Mesothelial cell of epicardium (in vitro differentiated cells): ENCODE data around the gene ERC2. TPM values are rescaled to one million over a fixed set of nuclear protein-coding genes. Genes with fewer than 3 reads are reported as not detected.

ENCODE experiments used
- DNase-seq, 2 experiments: peaks; one replicate each; pipeline ENCODE4 v3.0.0; 2021; ENCODE audit warnings: low spot score in 2 of 2; ENCODE audit not compliant: unreplicated experiment in 2 of 2
- H3K27ac Mint-ChIP-seq: 2 replicates; pipeline ENCODE4 v1.8.0; 2021; ENCODE audit warnings: mixed read lengths
- H3K27me3 Mint-ChIP-seq: 2 replicates; pipeline ENCODE4 v1.8.0; 2021; ENCODE audit warnings: low read depth, mixed read lengths
- H3K36me3 Mint-ChIP-seq: 2 replicates; pipeline ENCODE4 v1.8.0; 2021; ENCODE audit warnings: mixed read lengths
- H3K4me1 Mint-ChIP-seq: 2 replicates; pipeline ENCODE4 v1.8.0; 2021; ENCODE audit warnings: mixed read lengths
- H3K4me3 Mint-ChIP-seq: 2 replicates; pipeline ENCODE4 v1.8.0; 2021; ENCODE audit warnings: mild to moderate bottlenecking, moderate library complexity, mixed read lengths
- H3K9me3 Mint-ChIP-seq: 2 replicates; pipeline ENCODE4 v1.8.0; 2021; ENCODE audit warnings: mixed read lengths
- CTCF ChIP-seq: fragments of 200-600 bp; sonication (generic); IDR thresholded peaks from one replicate; pipeline ENCODE4 v1.5.0; 2021; ENCODE audit warnings: antibody characterized with exemption; ENCODE audit not compliant: unreplicated experiment
- total RNA-seq: library from RNA; stranded (reverse); gene quantifications from 3 replicates; pipeline ENCODE4 v1.2.1, GENCODE V29; 2021

Gene ERC2
- total RNA-seq, 1 donor from 2014 or later, result 15.6 TPM

DNA sequence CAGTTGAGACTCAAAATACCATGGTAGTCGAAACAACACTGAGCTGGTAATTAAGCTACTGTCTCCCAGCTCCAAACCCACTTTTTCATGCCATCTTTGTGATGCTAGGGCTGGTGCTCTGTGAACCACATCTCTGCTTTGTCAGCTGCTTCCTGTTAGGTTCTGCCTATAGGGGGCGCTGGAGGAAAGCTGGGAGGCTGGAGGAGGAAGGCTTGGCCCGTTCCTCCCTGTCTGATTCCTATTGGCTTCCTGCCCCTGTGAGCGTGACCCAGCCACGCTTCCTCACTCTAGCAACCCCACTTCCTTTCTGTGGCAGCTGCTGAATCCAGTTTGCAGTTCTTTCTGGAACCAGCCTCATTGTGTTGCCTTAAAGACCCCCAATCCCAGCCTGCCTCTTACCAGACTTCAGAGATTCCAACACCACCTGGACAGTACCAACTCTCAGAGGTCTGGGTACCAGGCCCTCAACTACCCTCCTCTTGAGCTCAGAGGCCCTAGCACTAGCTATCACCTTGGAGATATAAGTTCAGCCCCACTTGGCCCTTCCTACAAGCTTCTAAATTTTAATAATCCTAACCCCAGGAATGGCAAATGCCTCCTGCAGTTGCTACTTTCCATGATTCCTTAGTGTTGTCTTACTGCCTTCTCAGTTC, 120.9 kb downstream of the ERC2 start:
- H3K9me3 Mint-ChIP-seq, result no peaks in the 10 kb centered on the region
- no peaks in the 10 kb centered on the region for H3K4me1 Mint-ChIP-seq
- H3K27me3 Mint-ChIP-seq, result peaks cover 3% of the 10 kb centered on the region
- no peak for DNase-seq
- no peaks in the 10 kb centered on the region for H3K36me3 Mint-ChIP-seq
- peak; percentile 34 for TF ChIP-seq CTCF
- H3K4me3 Mint-ChIP-seq, result no peak overlapping the region
- H3K27ac Mint-ChIP-seq, result no peak overlapping the region

DNA sequence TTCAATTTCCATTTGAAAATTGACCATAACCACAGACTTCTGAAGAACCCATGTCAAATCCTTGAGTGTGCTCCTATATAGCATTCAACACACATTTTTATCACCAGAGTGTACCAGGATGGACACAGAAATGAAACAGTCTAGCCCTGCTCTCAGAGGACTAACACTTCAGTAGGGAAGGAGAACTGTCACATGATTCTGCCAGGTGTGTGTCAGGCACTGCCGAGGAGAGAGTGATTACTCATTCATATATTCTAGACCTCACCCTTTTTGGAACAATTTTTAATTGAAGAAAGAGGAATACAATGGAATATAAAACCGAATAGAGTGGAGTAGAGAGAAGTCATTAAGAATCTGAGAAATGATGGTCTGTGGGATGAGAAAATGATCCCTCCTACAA, 125.8 kb downstream of the ERC2 start:
- Mint-ChIP-seq H3K27ac (no peak overlapping the region), H3K36me3 (no peaks in the 10 kb centered on the region), H3K9me3 (no peaks in the 10 kb centered on the region), H3K27me3 (peaks cover 12% of the 10 kb centered on the region), H3K4me3 (no peak overlapping the region), H3K4me1 (peaks cover 9% of the 10 kb centered on the region)
- no peak for DNase-seq
- no peak for TF ChIP-seq CTCF

GRCh38 chr3:56339671-56340070, 128.6 kb downstream of the ERC2 start:
- TF ChIP-seq CTCF, result no peak
- Mint-ChIP-seq H3K9me3 (no peaks in the 10 kb centered on the region), H3K36me3 (no peaks in the 10 kb centered on the region), H3K4me3 (no peak overlapping the region), H3K4me1 (peaks cover 9% of the 10 kb centered on the region), H3K27me3 (peaks cover 12% of the 10 kb centered on the region), H3K27ac (no peak overlapping the region)
- peak; percentile 26 to 43 for DNase-seq

- DNase-seq, result no peak
- peaks cover 12% of the 10 kb centered on the region for H3K27me3 Mint-ChIP-seq
- no peaks in the 10 kb centered on the region for H3K36me3 Mint-ChIP-seq
- H3K27ac Mint-ChIP-seq, result no peak overlapping the region
- H3K9me3 Mint-ChIP-seq, result no peaks in the 10 kb centered on the region
- no peak for TF ChIP-seq CTCF
- peaks cover 9% of the 10 kb centered on the region for H3K4me1 Mint-ChIP-seq
- H3K4me3 Mint-ChIP-seq, result no peak overlapping the region
These were observed 129.0 kb downstream of the ERC2 start for GRCh38 chr3:56339244-56339643.

DNA sequence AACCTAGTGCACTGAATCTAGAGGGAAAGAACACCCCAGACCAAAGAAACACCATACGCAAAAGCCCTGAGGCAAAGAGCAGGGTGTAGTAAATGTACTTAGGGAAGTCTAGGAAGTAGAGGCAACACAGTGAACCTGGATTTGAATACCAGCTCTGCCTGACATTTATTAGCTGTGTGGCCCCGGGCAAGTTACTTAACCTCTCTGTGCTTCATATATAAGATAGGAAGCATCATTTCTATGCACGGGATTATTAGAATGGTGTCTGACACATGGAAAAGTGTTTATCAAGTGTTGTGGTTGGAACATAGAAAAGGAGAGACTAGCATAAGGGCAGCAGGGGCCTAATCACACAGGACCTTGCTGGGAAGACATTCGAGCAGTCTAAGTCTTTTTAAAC, 132.2 kb downstream of the ERC2 start:
- Mint-ChIP-seq H3K9me3 (no peaks in the 10 kb centered on the region), H3K27ac (no peak overlapping the region), H3K4me1 (peaks cover 9% of the 10 kb centered on the region), H3K27me3 (no peaks in the 10 kb centered on the region), H3K36me3 (no peaks in the 10 kb centered on the region), H3K4me3 (no peak overlapping the region)
- no peak for DNase-seq
- no peak for TF ChIP-seq CTCF

DNA sequence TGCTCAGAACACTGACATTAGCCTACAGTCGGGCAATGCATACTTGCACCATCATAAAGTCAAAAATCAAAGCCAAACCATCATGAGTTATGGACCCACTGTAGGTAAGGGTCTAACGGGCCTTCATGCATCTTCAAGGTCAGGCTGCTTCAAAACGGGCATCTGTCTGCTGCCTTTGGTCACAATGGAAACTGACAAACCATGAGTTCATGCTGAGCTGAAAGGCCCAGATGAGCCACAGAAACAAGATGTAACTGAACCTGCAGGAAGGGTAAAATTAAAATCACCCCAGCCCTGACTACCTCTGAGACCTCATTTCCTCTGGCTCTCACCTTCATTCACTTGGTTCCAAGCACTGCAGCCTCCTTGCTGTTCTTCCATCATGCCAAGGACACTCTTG, 143.8 kb downstream of the ERC2 start:
- DNase-seq, result no peak
- Mint-ChIP-seq H3K27ac (no peak overlapping the region), H3K27me3 (no peaks in the 10 kb centered on the region), H3K9me3 (no peaks in the 10 kb centered on the region), H3K4me3 (no peak overlapping the region), H3K36me3 (no peaks in the 10 kb centered on the region), H3K4me1 (peaks cover 25% of the 10 kb centered on the region)
- TF ChIP-seq CTCF, result no peak
